Hepatocyte (in vitro differentiated cells): Measurements from ENCODE around the gene SMG9. TPM values are rescaled to one million over a fixed set of nuclear protein-coding genes. Genes with fewer than 3 reads are reported as not detected.

Experiments
- DNase-seq: peaks from one replicate; pipeline ENCODE4 v3.0.0-alpha.2; 2016; ENCODE audit warnings: low spot score
- H2AFZ ChIP-seq: fragments of 200-600 bp; sonication (generic); 2 replicates; pipeline ENCODE4 v1.6.0; 2016; ENCODE audit warnings: antibody characterized with exemption, mild to moderate bottlenecking
- H3K27ac ChIP-seq: fragments of 200-600 bp; sonication (generic); 2 replicates; pipeline ENCODE4 v1.5.1; 2016; ENCODE audit warnings: mild to moderate bottlenecking
- H3K27me3 ChIP-seq: fragments of 200-600 bp; sonication (generic); 2 replicates; pipeline ENCODE4 v1.6.1; 2016
- H3K36me3 ChIP-seq: fragments of 200-600 bp; sonication (generic); replicated peaks from 2 replicates; pipeline ENCODE4 v1.5.1; 2016; ENCODE audit warnings: low read depth; ENCODE audit not compliant: insufficient read depth
- H3K4me1 ChIP-seq: fragments of 200-600 bp; sonication (generic); 2 replicates; pipeline ENCODE4 v1.5.1; 2016; ENCODE audit warnings: mild to moderate bottlenecking, moderate library complexity; ENCODE audit not compliant: insufficient read depth
- H3K4me2 ChIP-seq: fragments of 200-600 bp; sonication (generic); 2 replicates; pipeline ENCODE4 v1.6.0; 2016
- H3K4me3 ChIP-seq: fragments of 200-600 bp; sonication (generic); 2 replicates; pipeline ENCODE4 v1.5.1; 2016; ENCODE audit warnings: mild to moderate bottlenecking
- H3K79me2 ChIP-seq: fragments of 200-600 bp; sonication (generic); 2 replicates; pipeline ENCODE4 v1.6.0; 2017; ENCODE audit warnings: mild to moderate bottlenecking
- H3K9me2 ChIP-seq: fragments of 200-600 bp; sonication (generic); replicated peaks from 2 replicates; pipeline ENCODE4 v1.6.0; 2017; ENCODE audit warnings: mild to moderate bottlenecking; ENCODE audit not compliant: insufficient read depth
- H3K9me3 ChIP-seq: fragments of 200-600 bp; sonication (generic); 2 replicates; pipeline ENCODE4 v1.5.1; 2016; ENCODE audit warnings: low read depth, mild to moderate bottlenecking
- H4K20me1 ChIP-seq: fragments of 200-600 bp; sonication (generic); 2 replicates; pipeline ENCODE4 v1.6.0; 2016; ENCODE audit warnings: mild to moderate bottlenecking; ENCODE audit not compliant: insufficient read depth, poor library complexity, severe bottlenecking
- CTCF ChIP-seq: fragments of 200-600 bp; sonication (generic); IDR thresholded peaks from 2 replicates; pipeline ENCODE4 v1.5.1; 2016; ENCODE audit warnings: antibody characterized with exemption, mild to moderate bottlenecking; ENCODE audit not compliant: poor library complexity
- EZH2 ChIP-seq: fragments of 200-600 bp; sonication (generic); IDR thresholded peaks from 2 replicates; pipeline ENCODE4 v1.6.1; 2016; ENCODE audit warnings: antibody characterized with exemption, mild to moderate bottlenecking, borderline replicate concordance
- EZH2phosphoT487 ChIP-seq: fragments of 200-600 bp; sonication (generic); IDR thresholded peaks from one replicate; pipeline ENCODE4 v1.6.1; 2018; ENCODE audit warnings: antibody characterized with exemption, mild to moderate bottlenecking, low read depth, moderate library complexity; ENCODE audit not compliant: unreplicated experiment, severe bottlenecking
- WGBS: methylation state at CpG from one replicate; pipeline ENCODE4 v1.1.6; 2016; ENCODE audit warnings: low lambda C conversion rate; ENCODE audit errors: missing lambda C conversion rate; 5-methylcytosine and 5-hydroxymethylcytosine counted together
- polyA plus RNA-seq: library from polyadenylated mRNA; unstranded; fragments of >200 nt; fragmentation: Nextera tagmentation; extraction: Ambion mirVana; gene quantifications from 2 replicates; pipeline ENCODE4 v1.2.1, GENCODE V29; 2016
- total RNA-seq: library from RNA; depleted of rRNA; stranded (reverse); fragments of >200 nt; gene quantifications from 2 replicates; pipeline ENCODE4 v1.2.3, GENCODE V29; 2014

The SMG9 gene
- total and polyA plus RNA-seq, 2 experiments from 2014 or later: 16.1 to 34.9 TPM

- Histone ChIP-seq H3K9me3 (no peaks in the 10 kb centered on the region), H3K4me1 (no peaks in the 10 kb centered on the region), H3K4me3 (no peak overlapping the region), H3K27me3 (no peaks in the 10 kb centered on the region), H3K36me3 (no peaks in the 10 kb centered on the region), H4K20me1 (no peaks in the 10 kb centered on the region), H3K79me2 (no peaks in the 10 kb centered on the region), H2AFZ (no peak overlapping the region), H3K27ac (no peak overlapping the region), H3K4me2 (no peak overlapping the region), H3K9me2 (no peaks in the 10 kb centered on the region)
- 97% methylated on average over 3 of the region's 3 CpGs for WGBS
- no peak for TF ChIP-seq CTCF
- no peak for TF ChIP-seq EZH2phosphoT487
- no peak for TF ChIP-seq EZH2
- no peak for DNase-seq
These were observed 11.7 kb downstream of the SMG9 start for GRCh38 chr19:43743059-43743458.

- TF ChIP-seq EZH2 (no peak), CTCF (no peak), EZH2phosphoT487 (no peak)
- no peaks in the 10 kb centered on the region for H3K9me3 ChIP-seq
- H3K36me3 ChIP-seq: no peaks in the 10 kb centered on the region
- no peak overlapping the region for H3K27ac ChIP-seq
- H3K9me2 ChIP-seq: no peaks in the 10 kb centered on the region
- H3K79me2 ChIP-seq: no peaks in the 10 kb centered on the region
- no peak overlapping the region for H2AFZ ChIP-seq
- no peaks in the 10 kb centered on the region for H3K4me1 ChIP-seq
- H3K4me2 ChIP-seq: no peak overlapping the region
- WGBS: 93% methylated on average over 10 of the region's 10 CpGs
- no peak for DNase-seq
- H4K20me1 ChIP-seq: no peaks in the 10 kb centered on the region
- H3K4me3 ChIP-seq: no peak overlapping the region
- no peaks in the 10 kb centered on the region for H3K27me3 ChIP-seq
These were observed 13.5 kb downstream of the SMG9 start for GRCh38 chr19:43741075-43741825.

- TF ChIP-seq EZH2phosphoT487 (no peak), CTCF (no peak), EZH2 (no peak)
- Histone ChIP-seq H3K9me3 (no peaks in the 10 kb centered on the region), H3K9me2 (no peaks in the 10 kb centered on the region), H3K4me3 (no peak overlapping the region), H3K27ac (peak overlapping the region; percentile 63), H3K36me3 (no peaks in the 10 kb centered on the region), H3K27me3 (no peaks in the 10 kb centered on the region), H3K4me2 (no peak overlapping the region), H3K79me2 (no peaks in the 10 kb centered on the region), H4K20me1 (no peaks in the 10 kb centered on the region), H3K4me1 (no peaks in the 10 kb centered on the region), H2AFZ (no peak overlapping the region)
- 86% methylated on average over 16 of the region's 16 CpGs for WGBS
- DNase-seq: no peak
These were observed 15.1 kb downstream of the SMG9 start for GRCh38 chr19:43739439-43740235.
